Glomerular visceral epithelial cell (primary cell): ENCODE measurements around the gene DLEC1.
A peak's percentile ranks its signal among the peaks of the same experiment; 100 is the strongest.
"Not testable (repeated sequence)": the region's sequence is repeated elsewhere in the genome, so short reads cannot be mapped to it uniquely, and the experiment has no call there.

ENCODE experiments used
- DNase-seq: peaks from one replicate; pipeline ENCODE4 v3.0.0-alpha.2; 2016; ENCODE audit errors: extremely low spot score

DLEC1 gene

GRCh38 chr3:38154625-38155255 lies 115.7 kb downstream of the DLEC1 start:
- no peak for DNase-seq

GRCh38 chr3:38155825-38156224 lies 116.8 kb downstream of the DLEC1 start:
- no peak for DNase-seq

- no peak for DNase-seq
Measured at GRCh38 chr3:38157117-38157516, 118.1 kb downstream of the DLEC1 start.

- peak; percentile 48 for DNase-seq
Measured at GRCh38 chr3:38157595-38157994, 118.6 kb downstream of the DLEC1 start.

- DNase-seq, result no peak
Measured at GRCh38 chr3:38158472-38158871, 119.5 kb downstream of the DLEC1 start.

- not testable (repeated sequence) for DNase-seq
Measured at GRCh38 chr3:38160704-38161103, 121.7 kb downstream of the DLEC1 start.

GRCh38 chr3:38163117-38163840 lies 124.3 kb downstream of the DLEC1 start:
- DNase-seq, result no peak

GRCh38 chr3:38163841-38164642 lies 125.0 kb downstream of the DLEC1 start:
- no peak for DNase-seq

- DNase-seq, result no peak
Measured at GRCh38 chr3:38164643-38164951, 125.6 kb downstream of the DLEC1 start.

- peak; percentile 99 for DNase-seq
Measured at GRCh38 chr3:38164952-38165721, 126.1 kb downstream of the DLEC1 start, which contains the start of gene OXSR1. OXSR1 (plus strand) TSS chr3:38165537; CDS start chr3:38165877, 340 bp downstream.

GRCh38 chr3:38165722-38166387 lies 126.8 kb downstream of the DLEC1 start:
- DNase-seq, result no peak

- DNase-seq, result no peak
Measured at GRCh38 chr3:38167591-38167990, 128.6 kb downstream of the DLEC1 start.

GRCh38 chr3:38168151-38169026 lies 129.4 kb downstream of the DLEC1 start:
- DNase-seq, result peak; percentile 11

- DNase-seq, result no peak
Measured at GRCh38 chr3:38169027-38169317, 130.0 kb downstream of the DLEC1 start.

GRCh38 chr3:38170722-38171121 lies 131.7 kb downstream of the DLEC1 start:
- no peak for DNase-seq

GRCh38 chr3:38171622-38172021 lies 132.6 kb downstream of the DLEC1 start:
- DNase-seq, result no peak
